RPMI7951 (cell line): ENCODE data around the gene TARBP2. TPM values are rescaled to one million over a fixed set of nuclear protein-coding genes. Genes with fewer than 3 reads are reported as not detected.

Experiments
- DNase-seq: peaks from one replicate; pipeline ENCODE4 v3.0.0-alpha.2; 2012; ENCODE audit warnings: low read depth
- total RNA-seq: library from RNA; depleted of rRNA; stranded (reverse); fragments of >200 nt; shearing (Covaris generic); gene quantifications from 2 replicates; pipeline ENCODE4 v1.2.3, GENCODE V29; 2014; rRNA removed

Gene TARBP2
- 50.3 and 62.6 TPM in 2 replicates for total RNA-seq

GRCh38 chr12:53500776-53501614, at the start of gene TARBP2:
Gene TARBP2 (plus strand): TSS chr12:53501283. CDS start chr12:53501409, 126 bp downstream.
- DNase-seq, result peak; percentile 99

GRCh38 chr12:53451661-53452158, 49.4 kb upstream of the TARBP2 start, which contains the start of gene PCBP2:
Gene PCBP2 (plus strand): TSS chr12:53452102. CDS start chr12:53454801, 2,699 bp downstream.
- DNase-seq, result peak; percentile 99

GRCh38 chr12:53452159-53453077, 48.7 kb upstream of the TARBP2 start:
- DNase-seq, result peak; percentile 83

- no peak for DNase-seq
These were observed 47.0 kb upstream of the TARBP2 start for GRCh38 chr12:53453953-53454640.

- DNase-seq, result no peak
These were observed 46.4 kb upstream of the TARBP2 start for GRCh38 chr12:53454707-53455106.

- no peak for DNase-seq
These were observed 44.3 kb upstream of the TARBP2 start for GRCh38 chr12:53456654-53457366.

GRCh38 chr12:53459097-53459496, 42.0 kb upstream of the TARBP2 start:
- no peak for DNase-seq

GRCh38 chr12:53461059-53461458, 40.0 kb upstream of the TARBP2 start:
- no peak for DNase-seq

- no peak for DNase-seq
These were observed 39.5 kb upstream of the TARBP2 start for GRCh38 chr12:53461591-53461990.

GRCh38 chr12:53462935-53463334, 38.1 kb upstream of the TARBP2 start:
- no peak for DNase-seq

GRCh38 chr12:53463802-53464560, 37.1 kb upstream of the TARBP2 start:
- DNase-seq, result no peak

GRCh38 chr12:53464685-53465418, 36.2 kb upstream of the TARBP2 start:
- DNase-seq, result no peak

GRCh38 chr12:53465679-53466078, 35.4 kb upstream of the TARBP2 start:
- no peak for DNase-seq

- no peak for DNase-seq
These were observed 34.4 kb upstream of the TARBP2 start for GRCh38 chr12:53466640-53467039.

GRCh38 chr12:53467082-53467481, 34.0 kb upstream of the TARBP2 start:
- DNase-seq, result no peak

GRCh38 chr12:53467880-53468279, 33.2 kb upstream of the TARBP2 start:
- no peak for DNase-seq

GRCh38 chr12:53468282-53468681, 32.8 kb upstream of the TARBP2 start:
- no peak for DNase-seq

- DNase-seq, result no peak
These were observed 29.0 kb upstream of the TARBP2 start for GRCh38 chr12:53472056-53472582.

GRCh38 chr12:53474077-53474476, 27.0 kb upstream of the TARBP2 start:
- no peak for DNase-seq
